NCI-H2196 (cell line): ENCODE results near the gene ZSCAN29.

ENCODE experiments used
- DNase-seq: peaks from one replicate; lab custom pipeline; 2025; ENCODE audit not compliant: unreplicated experiment; lab: John Stamatoyannopoulos, UW

Gene ZSCAN29

GRCh38 chr15:43352693-43353382 lies 18.0 kb downstream of the ZSCAN29 start:
- DNase-seq, result no peak

- no peak for DNase-seq
Measured at GRCh38 chr15:43347114-43347513, 23.7 kb downstream of the ZSCAN29 start.

- DNase-seq, result no peak
Measured at GRCh38 chr15:43346305-43346704, 24.5 kb downstream of the ZSCAN29 start.

- no peak for DNase-seq
Measured at GRCh38 chr15:43330780-43331087, 40.1 kb downstream of the ZSCAN29 start.

GRCh38 chr15:43329960-43330779 lies 40.7 kb downstream of the ZSCAN29 start, which contains the start of gene LCMT2:
TSS of gene LCMT2 (minus strand) at chr15:43330573. CDS start at chr15:43330489, 84 bp downstream.
- DNase-seq, result peak; percentile 67

GRCh38 chr15:43329217-43329959 lies 41.5 kb downstream of the ZSCAN29 start:
- DNase-seq, result no peak

- DNase-seq, result no peak
Measured at GRCh38 chr15:43325039-43325684, 45.7 kb downstream of the ZSCAN29 start.

GRCh38 chr15:43318990-43319771 lies 51.7 kb downstream of the ZSCAN29 start:
- no peak for DNase-seq

- DNase-seq, result no peak
Measured at GRCh38 chr15:43317566-43318184, 53.2 kb downstream of the ZSCAN29 start.

- no peak for DNase-seq
Measured at GRCh38 chr15:43316971-43317346, 53.9 kb downstream of the ZSCAN29 start.

GRCh38 chr15:43316016-43316970 lies 54.5 kb downstream of the ZSCAN29 start:
- DNase-seq, result no peak

- DNase-seq, result no peak
Measured at GRCh38 chr15:43314171-43314570, 56.7 kb downstream of the ZSCAN29 start.

GRCh38 chr15:43312378-43312777 lies 58.5 kb downstream of the ZSCAN29 start:
- no peak for DNase-seq
